GM23338 (cell line): ENCODE data around the gene POLR1A. TPM values are rescaled to one million over a fixed set of nuclear protein-coding genes. Genes with fewer than 3 reads are reported as not detected.

Source experiments
- ATAC-seq: fragments of 200-7000 bp; cut with Tn5 transposase; 3 replicates; pipeline ENCODE4 v1.9.1; 2020
- DNase-seq: peaks from one replicate; pipeline ENCODE4 v3.0.0-alpha.2; 2015; ENCODE audit warnings: low spot score
- H2AFZ ChIP-seq: fragments of 200-600 bp; sonication (generic); 2 replicates; pipeline ENCODE4 v1.8.0; 2016; ENCODE audit warnings: antibody characterized with exemption, mild to moderate bottlenecking, moderate library complexity
- H3F3A ChIP-seq: fragments of 200-600 bp; sonication (generic); replicated peaks from 2 replicates; pipeline ENCODE4 v1.8.0; 2017; ENCODE audit warnings: antibody characterized with exemption, mixed run types, low read depth
- H3K27ac ChIP-seq: fragments of 200-600 bp; sonication (generic); 2 replicates; pipeline ENCODE4 v1.6.1; 2016; ENCODE audit warnings: low read depth
- H3K27me3 ChIP-seq: fragments of 200-600 bp; sonication (generic); 2 replicates; pipeline ENCODE4 v1.8.0; 2016; ENCODE audit warnings: mild to moderate bottlenecking, mixed run types, moderate library complexity; ENCODE audit not compliant: insufficient read depth
- H3K36me3 ChIP-seq: fragments of 200-600 bp; sonication (generic); 2 replicates; pipeline ENCODE4 v1.8.0; 2016; ENCODE audit warnings: mild to moderate bottlenecking; ENCODE audit not compliant: insufficient read depth
- H3K4me1 ChIP-seq: fragments of 200-600 bp; sonication (generic); 2 replicates; pipeline ENCODE4 v1.8.0; 2016; ENCODE audit warnings: mild to moderate bottlenecking, moderate library complexity; ENCODE audit not compliant: insufficient read depth
- H3K4me2 ChIP-seq: fragments of 200-600 bp; sonication (generic); 2 replicates; pipeline ENCODE4 v1.7.1; 2017; ENCODE audit warnings: mixed run types
- H3K4me3 ChIP-seq: fragments of 200-600 bp; sonication (generic); 2 replicates; pipeline ENCODE4 v1.6.1; 2016; ENCODE audit warnings: mixed run types
- H3K79me2 ChIP-seq: fragments of 200-600 bp; sonication (generic); replicated peaks from 2 replicates; pipeline ENCODE4 v1.8.0; 2017; ENCODE audit warnings: mild to moderate bottlenecking; ENCODE audit not compliant: insufficient read depth
- H3K9me2 ChIP-seq: fragments of 200-600 bp; sonication (generic); 2 replicates; pipeline ENCODE4 v1.8.0; 2017; ENCODE audit not compliant: insufficient read depth
- H4K20me1 ChIP-seq: fragments of 200-600 bp; sonication (generic); replicated peaks from 2 replicates; pipeline ENCODE4 v1.8.0; 2017; ENCODE audit warnings: mild to moderate bottlenecking; ENCODE audit not compliant: insufficient read depth
- H3K27ac Mint-ChIP-seq: 2 replicates; pipeline ENCODE4 v1.8.0; 2020; ENCODE audit warnings: inconsistent platforms, mild to moderate bottlenecking, moderate library complexity, mixed read lengths
- H3K27me3 Mint-ChIP-seq: 3 replicates; pipeline ENCODE4 v1.8.0; 2022; ENCODE audit warnings: low read depth, mild to moderate bottlenecking, moderate library complexity, mixed read lengths, inconsistent platforms; ENCODE audit not compliant: insufficient read depth, poor library complexity
- H3K36me3 Mint-ChIP-seq: 3 replicates; pipeline ENCODE4 v1.8.0; 2021; ENCODE audit warnings: low read depth, mild to moderate bottlenecking, inconsistent platforms, moderate library complexity, mixed read lengths
- H3K4me1 Mint-ChIP-seq: 3 replicates; pipeline ENCODE4 v1.8.0; 2020; ENCODE audit warnings: mild to moderate bottlenecking, inconsistent platforms, mixed read lengths
- H3K4me3 Mint-ChIP-seq: 3 replicates; pipeline ENCODE4 v1.8.0; 2021; ENCODE audit warnings: moderate library complexity, mild to moderate bottlenecking, inconsistent platforms, mixed read lengths
- H3K9me3 Mint-ChIP-seq: 3 replicates; pipeline ENCODE4 v1.8.0; 2020; ENCODE audit warnings: moderate library complexity, mild to moderate bottlenecking, inconsistent platforms, mixed read lengths
- CREB1 ChIP-seq: fragments of 250-450 bp; sonication (Bioruptor Pico); IDR thresholded peaks from 2 replicates; pipeline ENCODE4 v1.5.0; 2020; ENCODE audit warnings: low read depth, mild to moderate bottlenecking, moderate library complexity
- EZH2 ChIP-seq: fragments of 200-600 bp; sonication (generic); IDR thresholded peaks from one replicate; pipeline ENCODE4 v1.8.0; 2017; ENCODE audit warnings: antibody characterized with exemption, mild to moderate bottlenecking, low read depth; ENCODE audit not compliant: unreplicated experiment
- EZH2phosphoT487 ChIP-seq: fragments of 200-600 bp; sonication (generic); IDR thresholded peaks from one replicate; pipeline ENCODE4 v1.8.1; 2018; ENCODE audit warnings: antibody characterized with exemption; ENCODE audit not compliant: unreplicated experiment
- JUNB ChIP-seq: IDR thresholded peaks from one replicate; pipeline ENCODE4 v1.6.1; 2016; ENCODE audit warnings: antibody characterized with exemption; ENCODE audit not compliant: unreplicated experiment
- NANOG ChIP-seq: IDR thresholded peaks from 2 replicates; pipeline ENCODE4 v1.6.1; 2016; ENCODE audit warnings: antibody characterized with exemption, borderline replicate concordance
- POLR2AphosphoS5 ChIP-seq: IDR thresholded peaks from 2 replicates; pipeline ENCODE4 v1.6.1; 2016; ENCODE audit warnings: antibody characterized with exemption, low read depth
- STAT1 ChIP-seq: IDR thresholded peaks from one replicate; pipeline ENCODE4 v1.6.1; 2016; ENCODE audit warnings: antibody characterized with exemption; ENCODE audit not compliant: unreplicated experiment
- ZNF114 ChIP-seq: fragments of 250-450 bp; sonication (Bioruptor Pico); IDR thresholded peaks from 2 replicates; pipeline ENCODE4 v1.5.0; 2020; ENCODE audit warnings: mild to moderate bottlenecking, moderate library complexity
- ZNF331 ChIP-seq: fragments of 250-450 bp; sonication (Bioruptor Pico); IDR thresholded peaks from 2 replicates; pipeline ENCODE4 v1.5.0; 2020; ENCODE audit warnings: low read depth, mild to moderate bottlenecking, moderate library complexity
- polyA plus RNA-seq: library from polyadenylated mRNA; unstranded; fragments of >200 nt; fragmentation: Nextera tagmentation; extraction: Ambion mirVana; gene quantifications from 2 replicates; pipeline ENCODE4 v1.2.1, GENCODE V29; 2016
- total RNA-seq: library from RNA; depleted of rRNA; stranded (reverse); fragments of >200 nt; shearing (Covaris generic); gene quantifications from 2 replicates; pipeline ENCODE4 v1.2.3, GENCODE V29; 2014
- TF ChIP-seq, protein P1 (sequence below), 2 experiments: fragments of 200-600 bp in 1 of 2; sonication (generic) in 1 of 2; conservative IDR thresholded peaks; 2 replicates each; pipeline versions ENCODE4 v1.5.1 to v1.6.1; 2016 to 2017; ENCODE audit warnings: antibody characterized with exemption in 2 of 2, low read depth in 2 of 2, mild to moderate bottlenecking in 2 of 2, moderate library complexity in 1 of 2
- TF ChIP-seq, protein P2 (sequence below): fragments of 250-450 bp; sonication (Bioruptor Pico); IDR thresholded peaks from 2 replicates; pipeline ENCODE4 v1.5.0; 2020; ENCODE audit warnings: mild to moderate bottlenecking, moderate library complexity
- TF ChIP-seq, protein P3 (sequence below): IDR thresholded peaks from 2 replicates; pipeline ENCODE4 v1.6.1; 2016; ENCODE audit warnings: antibody characterized with exemption
- TF ChIP-seq, protein P4 (sequence below): IDR thresholded peaks from one replicate; pipeline ENCODE4 v1.6.1; 2018; ENCODE audit warnings: antibody characterized with exemption; ENCODE audit not compliant: unreplicated experiment

POLR1A gene
- total and polyA plus RNA-seq, 2 experiments from 2014 or later: 13.8 to 43.2 TPM

DNA sequence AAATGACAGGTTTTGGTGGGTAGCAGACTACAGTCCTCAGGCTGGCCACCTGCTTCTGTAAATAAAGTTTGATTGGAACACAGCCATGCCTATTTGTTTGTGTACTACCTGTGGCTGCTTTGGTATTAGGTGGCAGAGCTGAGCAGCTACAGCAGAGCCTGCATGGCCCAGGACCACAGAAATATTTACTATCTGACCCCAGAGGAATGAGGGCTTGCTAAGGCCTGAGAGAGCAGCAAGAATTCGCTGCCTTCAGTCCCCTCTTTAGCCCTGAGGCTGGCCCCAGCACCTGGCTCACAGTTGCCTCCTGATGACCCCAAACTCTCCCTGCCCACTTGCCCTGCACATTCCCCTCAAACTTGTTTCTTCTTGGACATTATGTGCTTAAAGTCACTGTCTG lies 32.5 kb downstream of the POLR1A start:
- no peak overlapping the region for H3K27ac ChIP-seq
- no peaks in the 10 kb centered on the region for H3K4me1 ChIP-seq
- peaks cover 89% of the 10 kb centered on the region for H3K36me3 Mint-ChIP-seq
- H3K9me3 Mint-ChIP-seq: no peaks in the 10 kb centered on the region
- H4K20me1 ChIP-seq: peaks cover 7% of the 10 kb centered on the region
- ATAC-seq (no peak), DNase-seq (no peak)
- H3F3A ChIP-seq: no peaks in the 10 kb centered on the region
- H3K79me2 ChIP-seq: no peaks in the 10 kb centered on the region
- peaks cover 3% of the 10 kb centered on the region for H3K27me3 Mint-ChIP-seq
- no peaks in the 10 kb centered on the region for H3K27me3 ChIP-seq
- peaks cover 45% of the 10 kb centered on the region for H3K36me3 ChIP-seq
- no peak overlapping the region for H3K27ac Mint-ChIP-seq
- H3K4me1 Mint-ChIP-seq: no peaks in the 10 kb centered on the region
- no peak overlapping the region for H3K4me3 Mint-ChIP-seq
- no peak overlapping the region for H3K4me2 ChIP-seq
- TF ChIP-seq STAT1 (no peak), EZH2phosphoT487 (no peak), NANOG (no peak), ZNF331 (CRISPR knock-in tag) (no peak), EZH2 (no peak), CREB1 (CRISPR knock-in tag) (no peak), POLR2AphosphoS5 (no peak), JUNB (no peak), ZNF114 (CRISPR knock-in tag) (no peak)
- TF ChIP-seq, protein P1, sequence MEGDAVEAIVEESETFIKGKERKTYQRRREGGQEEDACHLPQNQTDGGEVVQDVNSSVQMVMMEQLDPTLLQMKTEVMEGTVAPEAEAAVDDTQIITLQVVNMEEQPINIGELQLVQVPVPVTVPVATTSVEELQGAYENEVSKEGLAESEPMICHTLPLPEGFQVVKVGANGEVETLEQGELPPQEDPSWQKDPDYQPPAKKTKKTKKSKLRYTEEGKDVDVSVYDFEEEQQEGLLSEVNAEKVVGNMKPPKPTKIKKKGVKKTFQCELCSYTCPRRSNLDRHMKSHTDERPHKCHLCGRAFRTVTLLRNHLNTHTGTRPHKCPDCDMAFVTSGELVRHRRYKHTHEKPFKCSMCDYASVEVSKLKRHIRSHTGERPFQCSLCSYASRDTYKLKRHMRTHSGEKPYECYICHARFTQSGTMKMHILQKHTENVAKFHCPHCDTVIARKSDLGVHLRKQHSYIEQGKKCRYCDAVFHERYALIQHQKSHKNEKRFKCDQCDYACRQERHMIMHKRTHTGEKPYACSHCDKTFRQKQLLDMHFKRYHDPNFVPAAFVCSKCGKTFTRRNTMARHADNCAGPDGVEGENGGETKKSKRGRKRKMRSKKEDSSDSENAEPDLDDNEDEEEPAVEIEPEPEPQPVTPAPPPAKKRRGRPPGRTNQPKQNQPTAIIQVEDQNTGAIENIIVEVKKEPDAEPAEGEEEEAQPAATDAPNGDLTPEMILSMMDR (conservative IDR thresholded peaks at IDR 0.05; ENCODE audit: low read depth in 2 of 2): no peak
- TF ChIP-seq, protein P2, sequence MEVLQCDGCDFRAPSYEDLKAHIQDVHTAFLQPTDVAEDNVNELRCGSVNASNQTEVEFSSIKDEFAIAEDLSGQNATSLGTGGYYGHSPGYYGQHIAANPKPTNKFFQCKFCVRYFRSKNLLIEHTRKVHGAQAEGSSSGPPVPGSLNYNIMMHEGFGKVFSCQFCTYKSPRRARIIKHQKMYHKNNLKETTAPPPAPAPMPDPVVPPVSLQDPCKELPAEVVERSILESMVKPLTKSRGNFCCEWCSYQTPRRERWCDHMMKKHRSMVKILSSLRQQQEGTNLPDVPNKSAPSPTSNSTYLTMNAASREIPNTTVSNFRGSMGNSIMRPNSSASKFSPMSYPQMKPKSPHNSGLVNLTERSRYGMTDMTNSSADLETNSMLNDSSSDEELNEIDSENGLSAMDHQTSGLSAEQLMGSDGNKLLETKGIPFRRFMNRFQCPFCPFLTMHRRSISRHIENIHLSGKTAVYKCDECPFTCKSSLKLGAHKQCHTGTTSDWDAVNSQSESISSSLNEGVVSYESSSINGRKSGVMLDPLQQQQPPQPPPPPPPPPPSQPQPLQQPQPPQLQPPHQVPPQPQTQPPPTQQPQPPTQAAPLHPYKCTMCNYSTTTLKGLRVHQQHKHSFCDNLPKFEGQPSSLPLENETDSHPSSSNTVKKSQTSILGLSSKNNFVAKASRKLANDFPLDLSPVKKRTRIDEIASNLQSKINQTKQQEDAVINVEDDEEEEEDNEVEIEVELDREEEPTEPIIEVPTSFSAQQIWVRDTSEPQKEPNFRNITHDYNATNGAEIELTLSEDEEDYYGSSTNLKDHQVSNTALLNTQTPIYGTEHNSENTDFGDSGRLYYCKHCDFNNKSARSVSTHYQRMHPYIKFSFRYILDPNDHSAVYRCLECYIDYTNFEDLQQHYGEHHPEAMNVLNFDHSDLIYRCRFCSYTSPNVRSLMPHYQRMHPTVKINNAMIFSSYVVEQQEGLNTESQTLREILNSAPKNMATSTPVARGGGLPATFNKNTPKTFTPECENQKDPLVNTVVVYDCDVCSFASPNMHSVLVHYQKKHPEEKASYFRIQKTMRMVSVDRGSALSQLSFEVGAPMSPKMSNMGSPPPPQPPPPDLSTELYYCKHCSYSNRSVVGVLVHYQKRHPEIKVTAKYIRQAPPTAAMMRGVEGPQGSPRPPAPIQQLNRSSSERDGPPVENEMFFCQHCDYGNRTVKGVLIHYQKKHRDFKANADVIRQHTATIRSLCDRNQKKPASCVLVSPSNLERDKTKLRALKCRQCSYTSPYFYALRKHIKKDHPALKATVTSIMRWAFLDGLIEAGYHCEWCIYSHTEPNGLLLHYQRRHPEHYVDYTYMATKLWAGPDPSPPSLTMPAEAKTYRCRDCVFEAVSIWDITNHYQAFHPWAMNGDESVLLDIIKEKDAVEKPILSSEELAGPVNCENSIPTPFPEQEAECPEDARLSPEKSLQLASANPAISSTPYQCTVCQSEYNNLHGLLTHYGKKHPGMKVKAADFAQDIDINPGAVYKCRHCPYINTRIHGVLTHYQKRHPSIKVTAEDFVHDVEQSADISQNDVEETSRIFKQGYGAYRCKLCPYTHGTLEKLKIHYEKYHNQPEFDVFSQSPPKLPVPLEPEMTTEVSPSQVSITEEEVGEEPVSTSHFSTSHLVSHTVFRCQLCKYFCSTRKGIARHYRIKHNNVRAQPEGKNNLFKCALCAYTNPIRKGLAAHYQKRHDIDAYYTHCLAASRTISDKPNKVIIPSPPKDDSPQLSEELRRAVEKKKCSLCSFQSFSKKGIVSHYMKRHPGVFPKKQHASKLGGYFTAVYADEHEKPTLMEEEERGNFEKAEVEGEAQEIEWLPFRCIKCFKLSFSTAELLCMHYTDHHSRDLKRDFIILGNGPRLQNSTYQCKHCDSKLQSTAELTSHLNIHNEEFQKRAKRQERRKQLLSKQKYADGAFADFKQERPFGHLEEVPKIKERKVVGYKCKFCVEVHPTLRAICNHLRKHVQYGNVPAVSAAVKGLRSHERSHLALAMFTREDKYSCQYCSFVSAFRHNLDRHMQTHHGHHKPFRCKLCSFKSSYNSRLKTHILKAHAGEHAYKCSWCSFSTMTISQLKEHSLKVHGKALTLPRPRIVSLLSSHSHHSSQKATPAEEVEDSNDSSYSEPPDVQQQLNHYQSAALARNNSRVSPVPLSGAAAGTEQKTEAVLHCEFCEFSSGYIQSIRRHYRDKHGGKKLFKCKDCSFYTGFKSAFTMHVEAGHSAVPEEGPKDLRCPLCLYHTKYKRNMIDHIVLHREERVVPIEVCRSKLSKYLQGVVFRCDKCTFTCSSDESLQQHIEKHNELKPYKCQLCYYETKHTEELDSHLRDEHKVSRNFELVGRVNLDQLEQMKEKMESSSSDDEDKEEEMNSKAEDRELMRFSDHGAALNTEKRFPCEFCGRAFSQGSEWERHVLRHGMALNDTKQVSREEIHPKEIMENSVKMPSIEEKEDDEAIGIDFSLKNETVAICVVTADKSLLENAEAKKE (CRISPR knock-in tag): no peak
- TF ChIP-seq, protein P3, sequence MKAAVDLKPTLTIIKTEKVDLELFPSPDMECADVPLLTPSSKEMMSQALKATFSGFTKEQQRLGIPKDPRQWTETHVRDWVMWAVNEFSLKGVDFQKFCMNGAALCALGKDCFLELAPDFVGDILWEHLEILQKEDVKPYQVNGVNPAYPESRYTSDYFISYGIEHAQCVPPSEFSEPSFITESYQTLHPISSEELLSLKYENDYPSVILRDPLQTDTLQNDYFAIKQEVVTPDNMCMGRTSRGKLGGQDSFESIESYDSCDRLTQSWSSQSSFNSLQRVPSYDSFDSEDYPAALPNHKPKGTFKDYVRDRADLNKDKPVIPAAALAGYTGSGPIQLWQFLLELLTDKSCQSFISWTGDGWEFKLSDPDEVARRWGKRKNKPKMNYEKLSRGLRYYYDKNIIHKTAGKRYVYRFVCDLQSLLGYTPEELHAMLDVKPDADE: no peak
- TF ChIP-seq, protein P4, sequence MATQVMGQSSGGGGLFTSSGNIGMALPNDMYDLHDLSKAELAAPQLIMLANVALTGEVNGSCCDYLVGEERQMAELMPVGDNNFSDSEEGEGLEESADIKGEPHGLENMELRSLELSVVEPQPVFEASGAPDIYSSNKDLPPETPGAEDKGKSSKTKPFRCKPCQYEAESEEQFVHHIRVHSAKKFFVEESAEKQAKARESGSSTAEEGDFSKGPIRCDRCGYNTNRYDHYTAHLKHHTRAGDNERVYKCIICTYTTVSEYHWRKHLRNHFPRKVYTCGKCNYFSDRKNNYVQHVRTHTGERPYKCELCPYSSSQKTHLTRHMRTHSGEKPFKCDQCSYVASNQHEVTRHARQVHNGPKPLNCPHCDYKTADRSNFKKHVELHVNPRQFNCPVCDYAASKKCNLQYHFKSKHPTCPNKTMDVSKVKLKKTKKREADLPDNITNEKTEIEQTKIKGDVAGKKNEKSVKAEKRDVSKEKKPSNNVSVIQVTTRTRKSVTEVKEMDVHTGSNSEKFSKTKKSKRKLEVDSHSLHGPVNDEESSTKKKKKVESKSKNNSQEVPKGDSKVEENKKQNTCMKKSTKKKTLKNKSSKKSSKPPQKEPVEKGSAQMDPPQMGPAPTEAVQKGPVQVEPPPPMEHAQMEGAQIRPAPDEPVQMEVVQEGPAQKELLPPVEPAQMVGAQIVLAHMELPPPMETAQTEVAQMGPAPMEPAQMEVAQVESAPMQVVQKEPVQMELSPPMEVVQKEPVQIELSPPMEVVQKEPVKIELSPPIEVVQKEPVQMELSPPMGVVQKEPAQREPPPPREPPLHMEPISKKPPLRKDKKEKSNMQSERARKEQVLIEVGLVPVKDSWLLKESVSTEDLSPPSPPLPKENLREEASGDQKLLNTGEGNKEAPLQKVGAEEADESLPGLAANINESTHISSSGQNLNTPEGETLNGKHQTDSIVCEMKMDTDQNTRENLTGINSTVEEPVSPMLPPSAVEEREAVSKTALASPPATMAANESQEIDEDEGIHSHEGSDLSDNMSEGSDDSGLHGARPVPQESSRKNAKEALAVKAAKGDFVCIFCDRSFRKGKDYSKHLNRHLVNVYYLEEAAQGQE: no peak
- no peaks in the 10 kb centered on the region for H3K9me2 ChIP-seq
- no peak overlapping the region for H2AFZ ChIP-seq
- H3K4me3 ChIP-seq: no peak overlapping the region
